IPS-NIHi11 (cell line): ENCODE data around the gene TUBA4A.
"Not testable (repeated sequence)": the region's sequence is repeated elsewhere in the genome, so short reads cannot be mapped to it uniquely, and the experiment has no call there.

ENCODE experiments used
- DNase-seq: peaks from one replicate; pipeline ENCODE4 v3.0.0; 2012; ENCODE audit warnings: mixed read lengths, low spot score

The TUBA4A gene

GRCh38 chr2:219253753-219254589 is at the start of gene TUBA4A:
Gene TUBA4A, minus strand, starts transcription at chr2:219253918. Its CDS starts 60 bp downstream, at chr2:219253858.
- peak; percentile 97 for DNase-seq

- no peak for DNase-seq
Observed at GRCh38 chr2:219302412-219302968, 48.8 kb upstream of the TUBA4A start.

DNA sequence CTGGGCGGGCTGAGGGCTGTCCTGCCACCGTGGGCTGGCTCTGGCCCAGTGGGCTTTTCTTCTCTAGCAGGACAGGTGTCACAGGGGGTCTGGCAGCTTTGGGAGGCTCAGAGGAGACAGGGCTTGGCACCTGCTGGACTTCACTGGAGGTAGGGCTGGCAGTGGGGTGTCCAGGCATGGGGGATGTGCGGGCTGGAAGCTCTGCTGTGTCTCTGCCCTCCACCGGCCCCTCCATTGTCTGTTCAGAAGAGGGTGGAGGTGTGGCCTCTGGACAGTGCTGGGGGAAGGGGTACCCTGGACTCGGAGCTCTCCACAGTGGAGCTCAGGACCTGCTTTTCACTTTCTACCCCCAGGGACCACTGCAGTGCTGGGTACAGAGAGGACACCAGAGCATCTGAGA is 46.3 kb upstream of the TUBA4A start:
- DNase-seq: no peak

DNA sequence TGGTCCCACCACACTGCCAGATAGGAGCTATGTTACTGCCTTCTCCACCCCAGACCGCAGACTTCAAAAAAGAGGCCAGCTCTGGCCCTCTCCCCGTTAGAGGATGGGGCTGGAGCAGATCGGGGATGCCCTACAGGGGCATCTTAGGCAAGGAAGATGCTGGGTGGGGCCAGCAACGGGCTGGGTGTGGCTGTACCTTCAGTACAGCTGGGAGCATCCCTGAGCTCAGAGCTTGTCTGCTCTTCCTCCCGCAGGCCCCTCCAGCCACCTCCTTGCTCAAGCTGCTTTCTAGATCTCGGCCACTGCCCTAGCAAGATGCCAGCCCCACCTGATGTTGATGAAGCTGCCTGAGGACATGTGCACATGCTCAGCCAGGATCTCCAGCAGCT is 45.6 kb upstream of the TUBA4A start:
- DNase-seq: no peak

- peak; percentile 94 for DNase-seq
Observed at GRCh38 chr2:219298759-219299371, 45.1 kb upstream of the TUBA4A start.

GRCh38 chr2:219297766-219298456 is 44.2 kb upstream of the TUBA4A start:
- no peak for DNase-seq

GRCh38 chr2:219296631-219297391 is 43.1 kb upstream of the TUBA4A start:
- DNase-seq: no peak

- DNase-seq: no peak
Observed at GRCh38 chr2:219296142-219296541, 42.4 kb upstream of the TUBA4A start.

DNA sequence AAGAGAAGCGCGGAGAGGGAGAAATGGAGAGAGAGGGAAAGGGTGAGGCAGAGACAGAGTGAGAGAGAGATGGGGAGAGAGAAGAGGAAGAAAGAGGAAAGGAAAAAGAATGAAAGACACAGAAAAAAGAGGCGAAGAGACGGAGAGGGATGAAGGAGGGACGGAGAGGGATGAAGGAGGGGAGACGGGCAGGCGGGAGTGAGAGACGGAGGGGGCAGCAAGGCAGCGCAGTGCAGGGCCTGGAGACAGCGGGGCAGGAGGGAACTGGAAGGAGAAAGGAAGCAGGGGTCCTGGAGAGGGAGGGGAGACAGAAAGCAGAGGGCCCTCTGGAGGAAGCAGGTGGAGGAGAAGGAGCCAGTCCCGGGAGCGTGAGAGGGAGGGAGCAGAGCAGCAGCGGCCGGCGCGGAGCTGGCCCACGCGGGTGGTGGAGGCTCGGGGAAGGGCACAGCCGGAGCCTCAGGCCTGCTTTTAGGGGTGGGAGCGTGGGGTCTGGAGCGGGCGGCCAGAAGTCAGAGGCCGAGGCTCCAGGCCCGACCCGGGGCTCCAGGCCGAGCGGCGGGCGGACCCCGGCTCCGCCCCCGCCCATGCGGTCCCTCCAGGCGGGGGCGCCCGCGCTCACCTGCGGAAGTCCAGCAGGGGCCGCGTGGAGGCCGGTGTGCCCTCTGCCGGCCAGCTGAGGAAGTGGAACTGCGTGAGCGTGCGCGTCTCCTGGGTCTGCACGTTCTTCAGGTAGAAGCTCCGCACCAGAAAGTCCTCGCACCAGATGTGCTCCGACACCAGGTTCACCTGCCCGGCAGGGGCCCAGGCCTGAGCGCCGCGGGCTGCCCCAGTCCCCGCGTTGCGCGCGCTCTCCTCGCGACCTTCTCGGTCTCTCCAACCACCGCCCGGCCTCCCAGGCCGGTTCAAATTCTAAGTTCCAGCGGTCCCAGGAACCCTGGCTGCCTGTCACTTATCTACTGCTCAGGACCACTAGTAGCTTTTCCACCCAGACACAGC is 40.9 kb upstream of the TUBA4A start:
- peak; percentile 98 for DNase-seq

GRCh38 chr2:219293736-219294231 is 40.1 kb upstream of the TUBA4A start:
- no peak for DNase-seq

DNA sequence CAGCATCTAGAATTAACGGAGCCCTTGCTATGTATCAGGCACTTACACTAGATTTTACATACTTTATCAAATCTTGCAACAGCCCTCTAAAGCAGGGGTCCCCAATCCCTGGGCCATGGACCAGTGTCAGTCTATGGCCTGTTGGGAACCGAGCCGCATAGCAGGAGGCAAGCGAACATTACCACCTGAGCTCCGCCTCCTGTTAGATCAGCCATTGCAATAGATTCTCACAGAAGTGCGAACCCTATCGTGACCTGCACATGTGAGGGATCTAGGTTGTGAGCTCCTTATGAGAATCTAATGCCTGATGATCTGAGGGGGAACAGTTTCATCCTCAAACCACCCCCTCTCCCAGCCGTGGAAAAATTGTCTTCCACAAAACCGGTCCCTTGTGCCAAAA is 38.9 kb upstream of the TUBA4A start:
- no peak for DNase-seq

DNA sequence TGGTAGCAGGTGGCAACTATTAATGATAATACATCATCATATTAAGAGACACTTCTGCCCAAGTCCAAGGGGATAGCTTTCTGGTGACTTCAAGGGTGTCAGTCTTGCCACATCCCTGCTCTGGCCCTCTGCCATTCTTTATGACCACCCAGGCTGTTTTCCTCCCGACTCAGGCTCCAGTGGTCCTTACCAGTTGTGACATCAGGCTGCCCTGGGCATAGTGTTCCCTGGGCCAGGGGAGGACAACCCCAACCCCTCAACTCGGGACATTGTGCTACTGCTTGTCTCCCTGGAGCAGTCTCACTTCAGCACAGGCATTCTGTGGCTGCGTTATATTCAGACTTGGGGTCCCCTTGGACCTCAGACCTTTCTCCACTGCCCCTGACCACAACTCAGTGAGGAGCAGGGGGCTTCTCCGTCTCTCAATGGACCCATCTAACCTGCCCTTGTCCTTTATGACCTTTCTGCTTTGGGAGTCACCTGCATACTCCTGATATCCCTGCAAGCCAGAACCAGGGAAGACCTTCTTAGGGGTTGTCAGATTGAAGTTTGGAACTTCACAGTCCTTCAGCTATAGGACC is 38.3 kb upstream of the TUBA4A start:
- no peak for DNase-seq

- DNase-seq: no peak
Observed at GRCh38 chr2:219291394-219291793, 37.7 kb upstream of the TUBA4A start.

- no peak for DNase-seq
Observed at GRCh38 chr2:219290381-219291171, 36.9 kb upstream of the TUBA4A start.

- no peak for DNase-seq
Observed at GRCh38 chr2:219289537-219290361, 36.0 kb upstream of the TUBA4A start.

DNA sequence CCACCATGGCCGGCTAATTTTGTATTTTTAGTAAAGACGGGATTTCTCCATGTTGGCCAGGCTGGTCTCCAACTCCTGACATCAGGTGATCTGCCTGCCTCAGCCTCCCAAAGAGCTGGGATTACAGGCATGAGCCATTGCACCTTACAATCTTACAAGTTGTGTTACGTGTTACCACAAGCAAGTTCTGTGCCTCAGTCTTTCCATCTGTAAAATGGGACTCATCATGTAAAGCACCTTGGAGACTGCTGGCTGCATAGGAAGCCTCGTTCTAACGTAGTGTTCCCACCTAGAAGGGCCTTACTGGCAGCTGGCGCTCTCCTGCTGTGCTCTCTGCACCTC is 35.4 kb upstream of the TUBA4A start:
- DNase-seq: no peak

DNA sequence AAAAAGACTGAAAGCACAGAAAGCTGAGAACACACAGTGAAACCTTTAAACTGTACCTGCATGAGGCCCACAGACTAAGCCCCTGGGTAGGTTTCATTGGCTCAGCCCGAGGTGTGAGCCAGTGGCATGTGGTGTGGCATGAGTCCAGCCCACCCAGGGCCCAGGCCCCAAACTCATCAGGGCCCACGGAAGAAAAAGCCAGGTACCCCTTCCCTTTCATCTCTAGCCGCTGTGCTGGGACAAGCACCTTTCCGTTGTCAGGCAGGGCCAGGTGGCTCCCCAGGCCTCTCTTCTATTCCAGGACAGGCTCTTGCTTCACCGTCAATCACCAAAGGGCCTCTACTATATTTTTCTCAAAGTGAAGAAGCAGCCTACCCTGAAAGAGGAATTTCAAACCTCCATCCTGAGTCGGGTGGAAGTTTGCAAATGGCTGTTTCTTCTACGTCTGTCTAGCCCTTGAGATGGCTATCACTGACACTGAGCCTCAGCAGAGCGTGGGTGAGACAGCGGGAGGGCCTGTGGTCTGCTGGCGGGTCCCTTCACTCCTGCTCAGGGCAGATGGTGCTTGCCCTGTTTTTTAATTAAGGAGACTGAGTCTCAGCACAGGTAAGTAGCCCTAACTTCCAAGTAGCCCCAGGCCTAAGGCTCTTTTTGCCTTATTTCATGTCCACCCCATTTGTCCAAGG is 34.0 kb upstream of the TUBA4A start:
- no peak for DNase-seq

GRCh38 chr2:219287116-219287440 is 33.4 kb upstream of the TUBA4A start:
- DNase-seq: not testable (repeated sequence)
